ENCODE measurements around the gene PRDM12. TPM values are rescaled to one million over a fixed set of nuclear protein-coding genes. Genes with fewer than 3 reads are reported as not detected.
A peak's percentile ranks its signal among the peaks of the same experiment; 100 is the strongest.
"Not testable (repeated sequence)": the region's sequence is repeated elsewhere in the genome, so short reads cannot be mapped to it uniquely, and the experiment has no call there.

The PRDM12 gene
- total RNA-seq, 1 donor from 2014 or later: not detected

- H3K4me1 Mint-ChIP-seq (ENCODE audit: low read depth): peaks cover 2% of the 10 kb centered on the region
- TF ChIP-seq CTCF (IDR thresholded peaks at IDR 0.05; ENCODE audit: unreplicated experiment): peak; percentile 88
- DNase-seq (ENCODE audit: low spot score, unreplicated experiment): no peak
- no peaks in the 10 kb centered on the region for H3K36me3 Mint-ChIP-seq (ENCODE audit: insufficient read depth)
- no peaks in the 10 kb centered on the region for H3K9me3 Mint-ChIP-seq (ENCODE audit: low read depth)
- H3K27me3 Mint-ChIP-seq: peaks cover 41% of the 10 kb centered on the region
- H3K27ac Mint-ChIP-seq: peak overlapping the region; percentile 57
- H3K4me3 Mint-ChIP-seq (ENCODE audit: low read depth): peak overlapping the region; percentile 82
Measured at GRCh38 chr9:130682421-130683121, 18.2 kb downstream of the PRDM12 start.

GRCh38 chr9:130685104-130685503, 20.7 kb downstream of the PRDM12 start:
- H3K27me3 Mint-ChIP-seq: peaks cover 18% of the 10 kb centered on the region
- H3K27ac Mint-ChIP-seq: no peak overlapping the region
- H3K4me3 Mint-ChIP-seq (ENCODE audit: low read depth): no peak overlapping the region
- no peak for DNase-seq (ENCODE audit: low spot score, unreplicated experiment)
- no peaks in the 10 kb centered on the region for H3K36me3 Mint-ChIP-seq (ENCODE audit: insufficient read depth)
- H3K9me3 Mint-ChIP-seq (ENCODE audit: low read depth): no peaks in the 10 kb centered on the region
- H3K4me1 Mint-ChIP-seq (ENCODE audit: low read depth): peaks cover 2% of the 10 kb centered on the region
- TF ChIP-seq CTCF (IDR thresholded peaks at IDR 0.05; ENCODE audit: unreplicated experiment): no peak

GRCh38 chr9:130685945-130686344, 21.6 kb downstream of the PRDM12 start:
- H3K4me1 Mint-ChIP-seq (ENCODE audit: low read depth); H3K36me3 Mint-ChIP-seq (ENCODE audit: insufficient read depth); H3K4me3 Mint-ChIP-seq (ENCODE audit: low read depth); H3K9me3 Mint-ChIP-seq (ENCODE audit: low read depth); H3K27ac Mint-ChIP-seq; DNase-seq (ENCODE audit: low spot score, unreplicated experiment): not testable (repeated sequence)
- H3K27me3 Mint-ChIP-seq: peaks cover 16% of the 10 kb centered on the region

GRCh38 chr9:130687615-130688014, 23.2 kb downstream of the PRDM12 start:
- Mint-ChIP-seq H3K4me3 (ENCODE audit: low read depth) (no peak overlapping the region), H3K4me1 (ENCODE audit: low read depth) (peaks cover 10% of the 10 kb centered on the region), H3K9me3 (ENCODE audit: low read depth) (no peaks in the 10 kb centered on the region), H3K36me3 (ENCODE audit: insufficient read depth) (no peaks in the 10 kb centered on the region), H3K27ac (no peak overlapping the region), H3K27me3 (peaks cover 8% of the 10 kb centered on the region)
- no peak for TF ChIP-seq CTCF (IDR thresholded peaks at IDR 0.05; ENCODE audit: unreplicated experiment)
- DNase-seq (ENCODE audit: low spot score, unreplicated experiment): no peak

GRCh38 chr9:130688072-130688471, 23.7 kb downstream of the PRDM12 start:
- Mint-ChIP-seq H3K27ac (no peak overlapping the region), H3K36me3 (ENCODE audit: insufficient read depth) (no peaks in the 10 kb centered on the region)
- TF ChIP-seq CTCF (IDR thresholded peaks at IDR 0.05; ENCODE audit: unreplicated experiment): no peak

GRCh38 chr9:130689572-130689936, 25.2 kb downstream of the PRDM12 start:
- Mint-ChIP-seq H3K4me3 (ENCODE audit: low read depth) (no peak overlapping the region), H3K9me3 (ENCODE audit: low read depth) (no peaks in the 10 kb centered on the region), H3K36me3 (ENCODE audit: insufficient read depth) (no peaks in the 10 kb centered on the region), H3K27ac (no peak overlapping the region), H3K27me3 (peaks cover 8% of the 10 kb centered on the region), H3K4me1 (ENCODE audit: low read depth) (peaks cover 20% of the 10 kb centered on the region)
- no peak for TF ChIP-seq CTCF (IDR thresholded peaks at IDR 0.05; ENCODE audit: unreplicated experiment)
- DNase-seq (ENCODE audit: low spot score, unreplicated experiment): no peak

More at GRCh38 chr9:130688072-130688471, 23.7 kb downstream of the PRDM12 start:
- Mint-ChIP-seq H3K4me3 (ENCODE audit: low read depth) (no peak overlapping the region), H3K9me3 (ENCODE audit: low read depth) (no peaks in the 10 kb centered on the region), H3K27me3 (peaks cover 8% of the 10 kb centered on the region), H3K4me1 (ENCODE audit: low read depth) (peaks cover 13% of the 10 kb centered on the region)
- DNase-seq (ENCODE audit: low spot score, unreplicated experiment): no peak
